Omental fat pad (tissue), 4 donors: Measurements from ENCODE around the gene CHTOP. TPM values are rescaled to one million over a fixed set of nuclear protein-coding genes. Genes with fewer than 3 reads are reported as not detected.

Source experiments
- ATAC-seq: fragments of 150-250 bp; one replicate; pipeline ENCODE4 v1.9.1; 2016; ENCODE audit warnings: mild to moderate bottlenecking, moderate library complexity; ENCODE audit not compliant: low FRiP score
- DNase-seq: peaks from one replicate; pipeline ENCODE4 v3.0.0-alpha.2; 2019; ENCODE audit warnings: low spot score
- CTCF ChIP-seq, 3 donors: fragments of 450-650 bp; IDR thresholded peaks; one replicate each; pipeline ENCODE4 v1.5.1; 2016 to 2017; ENCODE audit warnings: antibody characterized with exemption in 3 of 3, mild to moderate bottlenecking in 3 of 3, moderate library complexity in 2 of 3
- total RNA-seq, 4 donors: library from RNA; depleted of rRNA; stranded (reverse); fragments of >200 nt; gene quantifications; one replicate each; pipeline ENCODE4 v1.1.0, GENCODE V29; 2016

The CHTOP gene
- total RNA-seq, 4 donors from 2014 or later = 31.4 to 63.5 (median 53.7) TPM

- ATAC-seq (peak; percentile 58), DNase-seq (no peak)
- TF ChIP-seq CTCF (IDR thresholded peaks at IDR 0.05) = no peak
Measured at GRCh38 chr1:153597206-153597605, 36.7 kb upstream of the CHTOP start.

DNA sequence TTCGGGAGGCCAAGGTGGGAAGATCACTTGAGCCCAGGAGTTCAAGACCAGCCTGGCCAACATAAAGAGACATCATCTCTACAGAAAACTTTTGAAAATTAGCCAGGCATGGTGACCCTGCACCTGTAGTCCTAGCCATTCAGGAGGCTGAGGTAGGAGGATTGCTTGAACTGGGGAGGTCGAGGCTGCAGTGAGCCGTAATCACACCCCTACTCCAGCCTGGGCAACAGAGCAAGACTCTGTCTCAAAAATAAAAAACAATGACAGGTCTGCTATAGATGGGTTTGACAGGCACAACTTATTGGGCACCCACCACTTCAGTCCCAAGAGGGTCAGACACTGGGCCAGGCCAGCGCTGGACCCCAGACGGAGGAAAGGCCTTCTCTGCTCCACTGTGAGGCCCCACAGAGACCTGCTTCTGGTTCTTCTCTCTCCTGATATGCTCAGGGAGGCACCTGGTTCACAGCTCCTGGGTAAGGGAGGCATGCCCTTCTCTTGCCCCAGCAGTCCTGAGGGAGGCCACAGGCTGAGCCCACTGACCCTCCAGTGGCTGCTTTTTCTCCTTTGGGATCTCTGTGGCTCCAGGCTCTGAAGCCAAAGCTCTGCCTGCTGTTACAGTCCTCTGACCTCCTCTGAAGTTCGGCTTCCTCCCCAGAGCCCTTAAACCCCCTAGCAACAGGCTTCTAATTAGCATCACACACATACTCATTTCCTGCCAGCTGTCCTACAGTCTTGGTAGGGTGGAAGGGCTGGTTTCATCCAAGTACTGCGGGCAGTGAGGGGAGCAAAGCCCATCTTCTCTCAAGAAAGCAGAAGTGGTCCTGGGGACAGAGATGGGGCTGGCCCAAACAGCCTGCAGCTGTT, 35.3 kb upstream of the CHTOP start:
- ATAC-seq (no peak), DNase-seq (no peak)

DNA sequence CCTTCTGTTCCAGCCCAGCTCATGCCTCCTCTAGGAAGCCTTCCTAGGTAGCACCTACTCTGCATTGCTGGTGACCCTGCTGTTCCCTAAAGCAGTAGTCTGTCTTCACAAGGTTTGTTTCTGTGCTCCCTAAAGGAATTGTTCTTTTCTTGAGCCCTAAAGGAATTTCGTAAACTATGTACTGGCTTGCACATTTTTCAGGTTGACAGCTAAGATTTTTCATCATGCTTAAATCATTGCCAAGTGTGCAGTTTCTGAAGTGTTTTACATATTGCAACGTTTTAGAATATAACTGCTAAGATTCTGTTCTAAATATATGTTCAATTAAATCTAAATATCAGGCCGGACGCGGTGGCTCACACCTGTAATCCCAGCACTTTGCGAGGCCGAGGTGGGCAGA, 34.0 kb upstream of the CHTOP start:
- no peak for TF ChIP-seq CTCF (IDR thresholded peaks at IDR 0.05)
- ATAC-seq (no peak), DNase-seq (no peak)

More for the DNA sequence above, 35.3 kb upstream of the CHTOP start:
- no peak for TF ChIP-seq CTCF (IDR thresholded peaks at IDR 0.05)

DNA sequence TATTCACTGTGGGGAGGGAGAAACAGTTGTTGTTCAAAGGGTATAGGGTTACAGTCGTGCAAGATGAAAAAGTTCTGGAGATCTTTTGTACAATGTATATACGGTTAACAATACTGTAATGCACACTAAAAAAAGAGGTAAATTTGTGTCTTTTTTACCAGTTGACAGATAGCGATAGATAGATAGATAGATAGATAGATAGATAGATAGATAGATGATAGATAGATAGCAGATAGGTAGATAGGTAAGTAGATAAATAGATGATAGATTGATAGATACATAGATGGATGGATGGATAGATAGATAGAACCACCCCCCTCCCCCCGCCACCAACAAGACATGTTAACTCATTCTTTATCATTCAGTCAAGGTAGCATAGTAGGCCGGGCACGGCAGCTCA, 31.1 kb upstream of the CHTOP start:
- no peak for TF ChIP-seq CTCF (IDR thresholded peaks at IDR 0.05)

GRCh38 chr1:153606194-153606593, 27.7 kb upstream of the CHTOP start:
- ATAC-seq (no peak), DNase-seq (no peak)
- no peak for TF ChIP-seq CTCF (IDR thresholded peaks at IDR 0.05)

More for the DNA sequence above, 31.1 kb upstream of the CHTOP start:
- no peak for DNase-seq
- no peak for ATAC-seq

DNA sequence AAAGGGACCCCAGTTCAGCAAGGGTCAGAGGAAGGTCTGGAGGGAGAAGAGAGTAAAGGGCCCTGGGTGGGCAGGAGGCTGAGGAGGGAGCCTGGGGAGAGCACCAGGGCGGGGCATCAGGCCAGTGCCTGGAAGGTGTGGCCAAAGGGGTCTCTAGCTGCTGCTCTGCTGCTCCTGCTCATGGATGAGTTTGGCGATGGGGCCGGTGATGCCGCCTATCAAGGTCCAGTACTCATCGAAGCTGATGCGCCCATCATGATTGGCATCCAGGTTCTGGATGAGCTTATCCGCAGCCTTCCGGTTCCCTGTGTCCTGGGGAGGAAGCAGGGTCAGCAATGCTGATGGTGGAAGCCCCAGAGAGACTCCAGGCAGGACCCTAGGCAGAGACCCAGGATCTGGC, 26.5 kb upstream of the CHTOP start:
- TF ChIP-seq CTCF (IDR thresholded peaks at IDR 0.05) = no peak
- DNase-seq = no peak

GRCh38 chr1:153608089-153608682, 25.7 kb upstream of the CHTOP start:
- no peak for DNase-seq
- ATAC-seq = no peak

More for the DNA sequence above, 26.5 kb upstream of the CHTOP start:
- ATAC-seq = no peak

More at GRCh38 chr1:153608089-153608682, 25.7 kb upstream of the CHTOP start:
- TF ChIP-seq CTCF (IDR thresholded peaks at IDR 0.05) = no peak
